K562 (cell line): ENCODE measurements around the gene RGS19. TPM values are rescaled to one million over a fixed set of nuclear protein-coding genes. Genes with fewer than 3 reads are reported as not detected.

Experiments
- ATAC-seq: fragments of 200-7000 bp; cut with Tn5 transposase; 3 replicates; pipeline ENCODE4 v1.9.1; 2020; ENCODE audit warnings: moderate library complexity
- BruUV-seq: library from RNA; stranded (reverse); fragments of 400-500 nt; replicated peaks from 2 replicates; lab custom pipeline; 2021; lab: Mats Ljungman, UMichigan
- CTCF ChIA-PET: fragments of 300-600 bp; formaldehyde crosslinking; extraction: SDS; loops from one replicate; lab custom pipeline; 2021; ENCODE audit warnings: low intra/inter-chr PET ratio; lab: Yijun Ruan, JAX
- POLR2A ChIA-PET: fragments of 300-600, 350-650 bp; sonication (Branson Sonifier 250); formaldehyde crosslinking; extraction: SDS; loops from one replicate; lab custom pipeline; 2021; ENCODE audit warnings: antibody characterized with exemption, inconsistent platforms; lab: Yijun Ruan, JAX
- DNase-seq, 4 experiments: peaks; one replicate each; pipeline versions ENCODE4 v3.0.0 to v3.0.0-alpha.2; 2011 to 2018; ENCODE audit warnings: low spot score in 3 of 4, mixed read lengths in 3 of 4; ENCODE audit errors: extremely low read depth in 1 of 4
- FAIRE-seq: peaks from 2 replicates; lab custom pipeline; 2011; peaks lifted over from hg19 to GRCh38; lab: Jason Lieb, UNC
- H2AFZ ChIP-seq: 2 replicates; pipeline ENCODE4 v1.6.0; 2011; ENCODE audit warnings: low read depth, low read length, control low read depth, inconsistent platforms
- H3K27ac ChIP-seq: fragments of 200-600 bp; 3 replicates; pipeline ENCODE4 v1.8.0; 2011; ENCODE audit warnings: low read depth, mild to moderate bottlenecking, control low read depth, inconsistent platforms, low read length, moderate library complexity, mixed read lengths; ENCODE audit errors: extremely low read depth
- H3K27me3 ChIP-seq, 2 experiments: fragments of 300-600 bp in 1 of 2; 2 replicates in 1 of 2; 3 replicates in 1 of 2; pipeline versions ENCODE4 v1.6.0 to v1.8.0; 2011; ENCODE audit warnings: inconsistent platforms in 2 of 2, low read length in 2 of 2, mild to moderate bottlenecking in 1 of 2, mixed read lengths in 1 of 2, moderate library complexity in 1 of 2; ENCODE audit not compliant: control insufficient read depth in 2 of 2, insufficient read depth in 2 of 2
- H3K36me3 ChIP-seq: fragments of 300-600 bp; 3 replicates; pipeline ENCODE4 v1.8.0; 2011; ENCODE audit warnings: mild to moderate bottlenecking, low read length, inconsistent platforms; ENCODE audit not compliant: control insufficient read depth, insufficient read depth
- H3K4me1 ChIP-seq, 2 experiments: fragments of 200-600 bp in 1 of 2; replicated peaks in 1 of 2; 2 replicates in 1 of 2; 3 replicates in 1 of 2; pipeline versions ENCODE4 v1.5.1 to v1.8.0; 2011; ENCODE audit warnings: inconsistent platforms in 2 of 2, low read length in 2 of 2, mild to moderate bottlenecking in 1 of 2, mixed read lengths in 1 of 2, moderate library complexity in 1 of 2; ENCODE audit not compliant: control insufficient read depth in 2 of 2, insufficient read depth in 2 of 2
- H3K4me2 ChIP-seq: 2 replicates; pipeline ENCODE4 v1.6.1; 2011; ENCODE audit warnings: low read length, control low read depth, inconsistent platforms, mixed read lengths; ENCODE audit not compliant: insufficient read depth
- H3K4me3 ChIP-seq: fragments of 200-600 bp; sonication (generic), shearing (Covaris generic); 2 replicates; pipeline ENCODE4 v1.5.1; 2016; ENCODE audit warnings: control low read depth, inconsistent platforms
- H3K79me2 ChIP-seq: fragments of 200-600 bp; 3 replicates; pipeline ENCODE4 v1.8.0; 2011; ENCODE audit warnings: low read length, inconsistent platforms; ENCODE audit not compliant: control insufficient read depth, insufficient read depth
- H3K9ac ChIP-seq, 2 experiments: 2 replicates each; pipeline versions ENCODE4 v1.6.0 to v1.6.1; 2011; ENCODE audit warnings: low read depth in 2 of 2, low read length in 2 of 2, control low read depth in 1 of 2, inconsistent platforms in 1 of 2, mild to moderate bottlenecking in 1 of 2, mixed read lengths in 1 of 2; ENCODE audit not compliant: insufficient read depth in 1 of 2
- H3K9me1 ChIP-seq: one replicate; pipeline ENCODE4 v1.6.0; 2011; ENCODE audit warnings: inconsistent platforms, mild to moderate bottlenecking, low read length, moderate library complexity; ENCODE audit not compliant: control insufficient read depth, insufficient read depth
- H3K9me3 ChIP-seq: replicated peaks from 2 replicates; pipeline ENCODE4 v1.5.1; 2011; ENCODE audit warnings: low read depth, low read length, inconsistent platforms; ENCODE audit not compliant: control insufficient read depth, insufficient read depth
- H4K20me1 ChIP-seq: replicated peaks from 2 replicates; pipeline ENCODE4 v1.6.1; 2011; ENCODE audit warnings: low read length, inconsistent platforms, mixed read lengths; ENCODE audit not compliant: control insufficient read depth, insufficient read depth
- CBX3 ChIP-seq, 2 experiments: IDR thresholded peaks; 1 replicate in 1 of 2; 2 replicates in 1 of 2; pipeline ENCODE4 v1.6.1; 2012; ENCODE audit warnings: inconsistent platforms in 2 of 2, low read length in 2 of 2, borderline replicate concordance in 1 of 2, control low read depth in 1 of 2
- CCNT2 ChIP-seq: IDR thresholded peaks from 2 replicates; pipeline ENCODE4 v1.6.1; 2011; ENCODE audit warnings: borderline replicate concordance, low read depth, mild to moderate bottlenecking, moderate library complexity, mixed read lengths, low read length; ENCODE audit not compliant: insufficient read length; ENCODE audit errors: extremely low read depth
- CREM ChIP-seq: IDR thresholded peaks from 2 replicates; pipeline ENCODE4 v1.6.1; 2014; ENCODE audit warnings: antibody characterized with exemption, low read depth
- CTBP1 ChIP-seq: fragments of 450-650 bp; IDR thresholded peaks from 2 replicates; pipeline ENCODE4 v1.6.1; 2016; ENCODE audit warnings: borderline replicate concordance
- CXXC5 ChIP-seq: fragments of 250-450 bp; sonication (Bioruptor Pico); IDR thresholded peaks from 2 replicates; pipeline ENCODE4 v1.8.0; 2022; ENCODE audit warnings: inconsistent platforms, mild to moderate bottlenecking, moderate library complexity
- JUN ChIP-seq, 2 experiments: sonication (generic) in 1 of 2; formaldehyde crosslinking in 1 of 2; IDR thresholded peaks; 2 replicates each; pipeline versions ENCODE4 v1.6.1 to v1.8.0; 2012 to 2022; ENCODE audit warnings: borderline replicate concordance in 2 of 2, mild to moderate bottlenecking in 2 of 2, improper control_type of control experiment in 1 of 2, low read depth in 1 of 2, low read length in 1 of 2, missing genetic modification reagents in 1 of 2
- KAT2B ChIP-seq: IDR thresholded peaks from one replicate; pipeline ENCODE4 v1.6.1; 2012; ENCODE audit warnings: low read depth, mild to moderate bottlenecking, control low read depth, inconsistent platforms, low read length, moderate library complexity
- MED1 ChIP-seq: sonication (generic); formaldehyde crosslinking; IDR thresholded peaks from 2 replicates; pipeline ENCODE4 v1.8.1; 2023; ENCODE audit warnings: missing genetic modification reagents, borderline replicate concordance
- SIRT6 ChIP-seq: IDR thresholded peaks from one replicate; pipeline ENCODE4 v1.6.1; 2012; ENCODE audit warnings: low read depth, mild to moderate bottlenecking, control low read depth, inconsistent platforms, low read length, moderate library complexity
- ZBTB12 ChIP-seq: fragments of 250-450 bp; sonication (Bioruptor Pico); IDR thresholded peaks from 2 replicates; pipeline ENCODE4 v1.4.0; 2020
- ZNF586 ChIP-seq: fragments of 450-650 bp; formaldehyde crosslinking; conservative IDR thresholded peaks from 2 replicates; pipeline ENCODE4 v1.4.0; 2020; ENCODE audit warnings: mild to moderate bottlenecking, moderate library complexity
- WGBS: fragments of 100-300 bp; shearing (Covaris generic); methylation state at CpG from one replicate; pipeline ENCODE4 v1.1.6; 2016; ENCODE audit warnings: low coverage, mixed read lengths; ENCODE audit not compliant: insufficient coverage; ENCODE audit errors: missing lambda C conversion rate; 5-methylcytosine and 5-hydroxymethylcytosine counted together
- in situ Hi-C: fragments of 300-500 bp; cut with MboI; formaldehyde crosslinking; loops from 4 replicates; pipeline ENCODE4 v1.15.0; 2018; ENCODE audit warnings: inconsistent platforms, mixed read lengths
- intact Hi-C: fragments of 100-400 bp; cut with micrococcal nuclease; formaldehyde crosslinking; loops from 2 replicates; pipeline ENCODE4 v1.14.2; 2022
- polyA plus RNA-seq, 8 experiments: library from polyadenylated mRNA; depleted of rRNA in 4 of 8; stranded (reverse) in 5 of 8; unstranded in 3 of 8; fragments of >200 nt; fragmentation: Nextera tagmentation in 2 of 8; fragmentation: Illumina TruSeq in 1 of 8; extraction: Ambion mirVana in 2 of 8; extraction: Trizol in 1 of 8; gene quantifications; 2 replicates each; pipeline versions ENCODE4 v1.2.1 to v1.2.3, GENCODE V29; 2011 to 2014; ENCODE audit warnings: inconsistent platforms in 1 of 8, missing spikeins in 1 of 8
- total RNA-seq, 7 experiments: library from RNA; depleted of rRNA in 6 of 7; stranded (reverse); fragments of >200 nt in 6 of 7; fragmentation: Illumina TruSeq in 2 of 7; extraction: Trizol in 2 of 7; gene quantifications; 2 replicates each; pipeline versions ENCODE4 v1.2.1 to v1.2.3, GENCODE V29; 2011 to 2021; ENCODE audit warnings: low replicate concordance in 1 of 7

RGS19 gene
- total and polyA plus RNA-seq, 9 of the 15 experiments (the other 6 are each of a cell fraction or from before 2014, with no cell fraction given), result 0.41 to 23.7 (median 14.6) TPM

GRCh38 chr20:64051033-64051452 lies 28.3 kb downstream of the RGS19 start:
- peak overlapping the region; percentile 92 for H2AFZ ChIP-seq
- H3K4me2 ChIP-seq, result peak overlapping the region; percentile 82; the same call in 1 of the 2 replicates
- no peaks in the 10 kb centered on the region for H3K27me3 ChIP-seq
- intact Hi-C loops (loop anchor here (5.0 kb wide), 1 partner anchor 74 kb away; the partner anchor contains the start of gene SAMD10), in situ Hi-C loops (no loop called here)
- BruUV-seq, result no TSS peak
- ChIA-PET POLR2A (interaction anchor here (1.3 to 2.5 kb wide), 2 partner anchors 9 to 12 kb away, joined by 4 to 14 read pairs; no protein-coding TSS in a partner anchor), CTCF (interaction anchor here (0.5 kb wide), 1 partner anchor 513 kb away, joined by 3 read pairs; no protein-coding TSS in a partner anchor)
- 80% methylated on average over 11 of the region's 11 CpGs for WGBS
- peak overlapping the region; percentile 85; the same call in 1 of the 3 replicates for H3K27ac ChIP-seq
- no peaks in the 10 kb centered on the region for H4K20me1 ChIP-seq
- DNase-seq (no peak), FAIRE-seq (no peak)
- peaks cover 12% of the 10 kb centered on the region for H3K79me2 ChIP-seq
- no peak overlapping the region for H3K4me3 ChIP-seq
- H3K9me3 ChIP-seq, result no peaks in the 10 kb centered on the region
- no peaks in the 10 kb centered on the region for H3K9me1 ChIP-seq
- peak overlapping the region; percentile 68 to 88; a peak in 3 of 4 replicates for H3K9ac ChIP-seq
- TF ChIP-seq KAT2B (no peak), ZNF586 (CRISPR knock-in tag) (no peak)
- TF ChIP-seq, all 486 proteins: peak for 0
- no peak for ATAC-seq
- H3K4me1 ChIP-seq, result peaks cover 27 to 86% of the 10 kb centered on the region in 2 experiments
- peaks cover 12% of the 10 kb centered on the region; the same call in 1 of the 3 replicates for H3K36me3 ChIP-seq

GRCh38 chr20:64050261-64051032 lies 28.9 kb downstream of the RGS19 start:
- WGBS, result 27% methylated on average over 19 of the region's 23 CpGs
- Histone ChIP-seq H3K4me1 (peaks cover 33 to 86% of the 10 kb centered on the region in 2 experiments), H3K4me2 (peak overlapping the region; percentile 82), H3K36me3 (peaks cover 12% of the 10 kb centered on the region; the same call in 1 of the 3 replicates), H2AFZ (peak overlapping the region; percentile 92), H3K9ac (peak overlapping the region; percentile 68 to 88), H3K9me3 (no peaks in the 10 kb centered on the region), H3K9me1 (no peaks in the 10 kb centered on the region), H3K27ac (peak overlapping the region; percentile 85), H3K27me3 (no peaks in the 10 kb centered on the region), H3K4me3 (peak overlapping the region; percentile 48), H4K20me1 (no peaks in the 10 kb centered on the region), H3K79me2 (peaks cover 12% of the 10 kb centered on the region)
- peak; percentile 73 for ATAC-seq
- FAIRE-seq, result peak; percentile 65
- intact Hi-C loops, result loop anchor here (5.0 kb wide), 1 partner anchor 73 kb away; the partner anchor contains the start of gene SAMD10
- in situ Hi-C loops, result no loop called here
- BruUV-seq, result no TSS peak
- ChIA-PET CTCF (interaction anchor here (0.5 kb wide), 1 partner anchor 512 kb away, joined by 3 read pairs; no protein-coding TSS in a partner anchor), POLR2A (interaction anchor here (0.6 to 2.5 kb wide), 4 partner anchors 10 to 18 kb away, joined by 3 to 14 read pairs (median 4); no protein-coding TSS in a partner anchor)
- peak; percentile 60 to 79 (median 72) for DNase-seq
- TF ChIP-seq CREM (0 out of 2 replicates have a peak, but pooled peaks have one; percentile 10), ZBTB12 (CRISPR knock-in tag) (no peak), CXXC5 (CRISPR knock-in tag) (peak; percentile 32), CTBP1 (peak; percentile 51; the same call in 1 of the 2 replicates), JUN (IDR thresholded peaks at IDR 0.05; ENCODE audit: borderline replicate concordance, low read depth, low read length) (no peak), JUN (CRISPR knock-in tag; IDR thresholded peaks at IDR 0.05; ENCODE audit: borderline replicate concordance) (no peak), SIRT6 (no peak), MED1 (no peak), CCNT2 (no peak), CBX3 (IDR thresholded peaks at IDR 0.05; ENCODE audit: borderline replicate concordance in 1 of 2, low read length in 2 of 2) (no peak)
